Peyer's patch (tissue), 4 donors: ENCODE measurements around the gene RUFY3.

Experiments
- POLR2A ChIP-seq, 2 donors: fragments of 450-650 bp; IDR thresholded peaks; one replicate each; pipeline ENCODE4 v1.5.1; 2017; ENCODE audit warnings: antibody characterized with exemption in 2 of 2, mild to moderate bottlenecking in 2 of 2, moderate library complexity in 2 of 2
- TF ChIP-seq, protein P1 (sequence below), 6 experiments: fragments of 450-650 bp in 4 of 6; fragments of 200-600 bp in 2 of 6; sonication (generic) in 1 of 6; IDR thresholded peaks; one replicate each; pipeline ENCODE4 v1.5.1; 2017 to 2019; ENCODE audit warnings: antibody characterized with exemption in 6 of 6, mild to moderate bottlenecking in 3 of 6, moderate library complexity in 1 of 6

GRCh38 chr4:70674731-70675130 is 47.0 kb upstream of the RUFY3 start:
- no peak for TF ChIP-seq POLR2A (IDR thresholded peaks at IDR 0.05)
- TF ChIP-seq, protein P1, sequence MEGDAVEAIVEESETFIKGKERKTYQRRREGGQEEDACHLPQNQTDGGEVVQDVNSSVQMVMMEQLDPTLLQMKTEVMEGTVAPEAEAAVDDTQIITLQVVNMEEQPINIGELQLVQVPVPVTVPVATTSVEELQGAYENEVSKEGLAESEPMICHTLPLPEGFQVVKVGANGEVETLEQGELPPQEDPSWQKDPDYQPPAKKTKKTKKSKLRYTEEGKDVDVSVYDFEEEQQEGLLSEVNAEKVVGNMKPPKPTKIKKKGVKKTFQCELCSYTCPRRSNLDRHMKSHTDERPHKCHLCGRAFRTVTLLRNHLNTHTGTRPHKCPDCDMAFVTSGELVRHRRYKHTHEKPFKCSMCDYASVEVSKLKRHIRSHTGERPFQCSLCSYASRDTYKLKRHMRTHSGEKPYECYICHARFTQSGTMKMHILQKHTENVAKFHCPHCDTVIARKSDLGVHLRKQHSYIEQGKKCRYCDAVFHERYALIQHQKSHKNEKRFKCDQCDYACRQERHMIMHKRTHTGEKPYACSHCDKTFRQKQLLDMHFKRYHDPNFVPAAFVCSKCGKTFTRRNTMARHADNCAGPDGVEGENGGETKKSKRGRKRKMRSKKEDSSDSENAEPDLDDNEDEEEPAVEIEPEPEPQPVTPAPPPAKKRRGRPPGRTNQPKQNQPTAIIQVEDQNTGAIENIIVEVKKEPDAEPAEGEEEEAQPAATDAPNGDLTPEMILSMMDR (IDR thresholded peaks at IDR 0.05) = no peak
